GM19395 (cell line): ENCODE measurements around the gene BUD13.

Experiments used
- ATAC-seq: cut with Tn5 transposase; IDR thresholded peaks from one replicate; pipeline ENCODE4 v1.9.1; 2021; ENCODE audit warnings: mild to moderate bottlenecking, moderate library complexity; ENCODE audit not compliant: unreplicated experiment

BUD13 gene

GRCh38 chr11:116792869-116793771, 20.3 kb upstream of the BUD13 start:
- no peak for ATAC-seq

- no peak for ATAC-seq
These were observed 19.5 kb upstream of the BUD13 start for GRCh38 chr11:116792144-116792868.

GRCh38 chr11:116791813-116792143, 19.0 kb upstream of the BUD13 start, which contains the start of gene APOA5:
TSS of gene APOA5 (minus strand) at chr11:116791879. CDS start at chr11:116791860, 19 bp downstream.
- ATAC-seq = no peak

- ATAC-seq = no peak
These were observed 18.4 kb upstream of the BUD13 start for GRCh38 chr11:116791002-116791812.

- no peak for ATAC-seq
These were observed 17.6 kb upstream of the BUD13 start for GRCh38 chr11:116790167-116791001.

GRCh38 chr11:116788975-116789374, 16.2 kb upstream of the BUD13 start:
- ATAC-seq = no peak

- no peak for ATAC-seq
These were observed 15.7 kb upstream of the BUD13 start for GRCh38 chr11:116788534-116788933.

- ATAC-seq = peak; percentile 93
These were observed 15.1 kb upstream of the BUD13 start, which contains the start of gene ZPR1 for GRCh38 chr11:116787786-116788486. TSS of gene ZPR1 (minus strand) at chr11:116788023. CDS start at chr11:116787990, 33 bp downstream.

- ATAC-seq = no peak
These were observed 14.6 kb upstream of the BUD13 start for GRCh38 chr11:116787436-116787785.

- ATAC-seq = no peak
These were observed 14.2 kb upstream of the BUD13 start for GRCh38 chr11:116786966-116787365.

GRCh38 chr11:116786326-116786725, 13.5 kb upstream of the BUD13 start:
- ATAC-seq = no peak

- no peak for ATAC-seq
These were observed 9.9 kb upstream of the BUD13 start for GRCh38 chr11:116782728-116783127.

GRCh38 chr11:116778556-116778955, 5.8 kb upstream of the BUD13 start:
- no peak for ATAC-seq

- ATAC-seq = no peak
These were observed 4.3 kb upstream of the BUD13 start for GRCh38 chr11:116777056-116777455.

- ATAC-seq = no peak
These were observed 3.8 kb upstream of the BUD13 start for GRCh38 chr11:116776522-116776984.

GRCh38 chr11:116775975-116776374, 3.2 kb upstream of the BUD13 start:
- no peak for ATAC-seq

- no peak for ATAC-seq
These were observed 1.9 kb upstream of the BUD13 start for GRCh38 chr11:116774661-116775060.

GRCh38 chr11:116773203-116774097, 663 bp upstream of the BUD13 start:
- peak; percentile 52 for ATAC-seq

- no peak for ATAC-seq
These were observed 852 bp downstream of the BUD13 start for GRCh38 chr11:116771935-116772334.
